GM19395 (cell line): Measurements from ENCODE around the gene SPATA20.
A peak's percentile ranks its signal among the peaks of the same experiment; 100 is the strongest.

Experiments used
- ATAC-seq: cut with Tn5 transposase; IDR thresholded peaks from one replicate; pipeline ENCODE4 v1.9.1; 2021; ENCODE audit warnings: mild to moderate bottlenecking, moderate library complexity; ENCODE audit not compliant: unreplicated experiment

SPATA20 gene

DNA sequence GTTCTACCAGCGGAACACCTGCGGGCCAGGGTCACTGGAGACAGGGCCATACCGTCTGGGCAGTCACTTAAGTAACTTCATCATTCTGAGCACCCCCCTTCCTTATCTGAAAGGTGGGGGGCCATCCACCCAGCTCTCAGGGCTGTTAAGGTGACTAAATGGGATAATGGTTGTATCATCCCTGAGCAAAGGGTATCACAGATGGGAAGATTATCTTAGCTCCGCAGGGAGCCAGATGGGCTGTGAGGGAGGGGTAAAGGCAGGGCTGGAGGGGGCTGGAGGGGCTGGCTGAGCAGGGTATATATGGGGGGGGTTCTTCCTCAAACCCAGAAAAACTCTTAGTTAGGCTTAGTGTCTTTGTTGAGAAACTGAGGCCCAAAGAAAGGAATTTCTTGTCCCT lies 10.7 kb downstream of the SPATA20 start:
- ATAC-seq = no peak

DNA sequence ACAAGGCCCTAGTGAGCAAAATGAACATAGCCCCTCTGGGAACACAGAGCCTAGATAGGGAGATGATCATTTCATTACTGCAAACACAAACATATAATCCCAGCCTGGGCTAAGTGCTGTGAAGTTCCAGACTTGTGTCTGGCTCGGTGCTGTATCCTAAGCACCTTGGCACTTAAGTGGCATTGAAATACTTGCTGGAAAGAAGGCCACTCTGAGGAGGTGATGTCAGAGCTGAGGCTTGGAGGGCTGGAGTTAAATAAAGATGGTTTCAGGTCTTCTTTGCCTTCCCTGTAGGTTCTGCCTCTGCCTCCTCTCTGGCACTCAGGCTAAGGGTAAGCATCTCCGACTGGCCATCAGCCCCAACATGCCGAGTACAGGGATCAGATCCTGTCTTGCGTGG lies 11.1 kb downstream of the SPATA20 start:
- ATAC-seq = no peak

GRCh38 chr17:50558581-50558940 lies 11.6 kb downstream of the SPATA20 start:
- no peak for ATAC-seq

DNA sequence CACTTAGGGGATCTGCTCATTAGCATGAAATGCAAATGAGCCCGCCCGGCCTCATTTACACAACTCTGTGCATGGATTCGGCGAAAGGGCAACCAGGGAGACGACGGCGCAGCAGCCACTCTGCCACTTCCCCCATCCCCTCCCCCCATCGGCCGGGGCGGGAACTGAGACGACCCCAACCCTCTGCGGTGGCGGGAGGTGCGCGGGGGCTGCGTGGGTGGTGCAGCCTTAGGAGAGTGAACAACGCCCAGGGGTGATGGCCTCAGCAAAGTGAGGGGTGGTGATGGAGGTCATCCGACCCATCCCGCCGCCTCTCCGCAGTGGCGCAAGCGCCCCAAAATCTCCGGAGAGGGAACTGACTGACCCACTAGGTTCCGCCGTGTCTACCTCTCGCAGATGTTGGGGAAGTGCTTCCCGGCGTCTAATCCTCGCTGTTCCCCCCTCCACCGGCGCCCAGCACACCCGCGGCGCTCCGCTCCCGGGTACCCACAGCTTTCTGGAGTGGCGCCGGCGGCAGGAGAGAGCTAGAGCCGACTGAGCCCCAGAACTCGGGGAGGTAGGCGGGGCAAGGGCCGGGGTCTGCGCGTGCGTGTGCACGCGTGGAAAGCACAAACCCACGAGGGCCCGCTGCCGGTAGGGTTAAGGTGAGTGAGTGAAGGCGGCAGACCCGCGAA lies 12.1 kb downstream of the SPATA20 start:
- no peak for ATAC-seq

GRCh38 chr17:50559674-50560184 lies 12.8 kb downstream of the SPATA20 start:
- no peak for ATAC-seq

- ATAC-seq = peak; percentile 94
Measured at GRCh38 chr17:50560185-50560824, 13.3 kb downstream of the SPATA20 start, which contains the start of gene CACNA1G. Gene CACNA1G (plus strand): TSS chr17:50560715. CDS start chr17:50561460, 745 bp downstream.

- no peak for ATAC-seq
Measured at GRCh38 chr17:50560931-50561745, 14.2 kb downstream of the SPATA20 start.

DNA sequence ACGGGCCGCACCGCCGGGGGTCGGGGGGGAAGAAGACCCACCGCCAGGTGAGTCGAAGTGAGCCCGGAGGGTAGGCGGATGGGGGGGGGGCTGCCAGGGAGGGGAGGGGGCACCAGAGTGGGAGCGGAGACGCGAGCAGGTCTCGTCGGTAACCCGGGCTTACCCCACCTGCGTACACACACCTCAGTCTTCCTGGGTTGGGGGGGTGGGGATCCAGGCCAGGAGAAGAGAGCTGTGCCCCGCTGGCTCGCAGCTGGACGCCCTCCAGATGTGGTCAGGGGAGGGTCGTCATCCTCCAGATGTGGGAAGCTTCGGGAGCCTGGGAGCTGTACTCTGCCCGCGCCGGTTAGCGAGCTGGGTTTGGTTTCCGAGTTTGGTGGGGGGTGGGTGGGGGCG lies 14.8 kb downstream of the SPATA20 start:
- ATAC-seq = no peak

- no peak for ATAC-seq
Measured at GRCh38 chr17:50562242-50563091, 15.5 kb downstream of the SPATA20 start.

GRCh38 chr17:50563092-50563511 lies 16.1 kb downstream of the SPATA20 start:
- no peak for ATAC-seq

DNA sequence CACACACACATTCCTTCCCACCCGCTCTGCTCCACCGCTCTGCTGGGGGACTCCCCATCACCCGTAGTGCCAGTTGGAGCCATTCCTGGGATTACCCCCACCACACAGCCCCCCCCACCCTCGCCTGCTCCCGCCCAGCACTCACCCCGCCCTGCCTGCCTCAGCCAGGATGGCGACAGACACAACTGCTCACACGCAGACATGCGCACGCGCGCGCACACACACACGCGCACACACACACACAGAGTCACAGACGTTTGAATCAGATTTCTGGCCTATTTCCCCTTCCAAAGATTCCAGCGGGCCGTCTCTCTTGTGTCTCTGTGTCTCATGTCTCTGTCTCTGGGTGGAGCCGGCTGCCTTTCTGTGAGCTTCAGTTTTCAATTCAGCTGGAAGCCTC lies 17.9 kb downstream of the SPATA20 start:
- no peak for ATAC-seq

DNA sequence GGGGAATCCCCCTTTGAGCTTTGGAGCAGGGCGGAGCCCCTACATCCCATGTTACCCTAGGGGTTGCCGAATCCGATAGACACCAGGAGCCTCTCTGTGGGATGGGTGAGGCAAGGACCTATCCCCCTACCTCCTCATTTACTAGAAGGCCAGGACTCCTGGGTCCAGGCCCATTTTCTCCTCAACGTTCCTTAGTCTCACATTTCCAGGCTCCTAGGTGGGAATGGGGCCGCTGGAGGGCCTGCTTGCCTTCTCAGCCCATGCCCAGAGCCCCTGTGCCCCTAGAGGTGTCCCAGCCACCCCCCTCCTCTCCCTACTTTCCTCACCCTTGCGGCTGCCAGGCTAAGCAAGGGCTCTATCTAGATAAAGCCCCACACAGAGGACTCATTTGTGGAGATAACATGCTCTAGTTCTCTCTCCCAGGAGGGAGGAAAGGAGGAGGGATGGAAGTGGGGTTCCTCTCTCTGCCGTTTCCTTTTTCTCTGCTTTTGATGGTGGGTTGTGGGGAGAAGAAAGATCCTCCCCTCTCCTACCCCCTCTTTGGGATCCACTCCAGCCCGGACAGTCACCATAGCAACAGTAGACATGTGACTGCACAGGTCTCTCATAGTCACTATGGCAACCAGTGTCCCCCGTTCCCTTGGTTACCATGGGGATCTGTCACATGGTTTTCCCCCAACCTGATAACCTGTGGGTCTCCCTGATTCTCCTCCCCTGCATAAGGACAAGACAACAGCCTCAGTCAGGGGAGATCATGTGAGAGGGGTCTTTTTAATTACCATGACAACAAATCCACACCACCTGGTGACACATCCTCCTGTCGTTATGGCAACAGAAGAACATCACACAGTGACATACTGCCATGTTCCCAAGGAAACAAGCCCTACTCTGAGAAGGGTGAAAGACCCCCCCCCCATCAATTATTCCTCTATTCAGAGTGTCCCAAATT lies 18.7 kb downstream of the SPATA20 start:
- no peak for ATAC-seq

DNA sequence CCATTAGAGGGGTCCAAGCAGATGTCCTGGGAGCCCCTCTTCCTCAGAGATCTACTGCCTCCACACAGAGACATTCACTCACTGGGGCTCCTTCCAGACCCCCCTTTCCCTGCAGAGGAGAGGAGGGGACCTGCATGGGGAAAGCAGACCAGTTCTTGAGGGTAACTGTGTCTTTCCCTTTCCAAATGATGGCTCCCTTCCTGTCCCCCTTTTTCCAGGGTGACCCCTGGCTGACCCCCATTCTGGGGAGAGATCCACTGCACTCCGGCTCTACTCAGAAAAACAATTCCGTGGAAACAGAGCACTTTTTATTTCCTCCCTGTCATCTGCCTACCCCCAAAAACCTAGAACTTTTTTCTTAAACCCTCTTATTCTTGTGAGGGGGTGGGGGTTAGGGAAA lies 19.9 kb downstream of the SPATA20 start:
- ATAC-seq = no peak

DNA sequence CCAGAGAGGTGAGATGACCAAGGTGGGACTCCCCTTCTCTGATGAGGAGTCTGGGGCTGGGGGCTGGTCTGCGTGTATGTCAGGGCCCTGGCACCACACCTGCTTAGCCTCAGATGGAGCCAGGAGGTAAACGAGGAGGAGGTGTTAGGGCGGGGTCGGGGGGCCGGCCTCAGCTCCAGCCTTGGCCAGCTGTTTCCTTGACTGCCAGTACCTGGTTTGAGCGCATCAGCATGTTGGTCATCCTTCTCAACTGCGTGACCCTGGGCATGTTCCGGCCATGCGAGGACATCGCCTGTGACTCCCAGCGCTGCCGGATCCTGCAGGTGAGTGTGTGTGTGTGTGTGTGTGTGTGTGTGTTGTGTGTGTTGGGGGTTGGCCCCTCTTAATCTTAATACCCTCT lies 21.7 kb downstream of the SPATA20 start:
- no peak for ATAC-seq

DNA sequence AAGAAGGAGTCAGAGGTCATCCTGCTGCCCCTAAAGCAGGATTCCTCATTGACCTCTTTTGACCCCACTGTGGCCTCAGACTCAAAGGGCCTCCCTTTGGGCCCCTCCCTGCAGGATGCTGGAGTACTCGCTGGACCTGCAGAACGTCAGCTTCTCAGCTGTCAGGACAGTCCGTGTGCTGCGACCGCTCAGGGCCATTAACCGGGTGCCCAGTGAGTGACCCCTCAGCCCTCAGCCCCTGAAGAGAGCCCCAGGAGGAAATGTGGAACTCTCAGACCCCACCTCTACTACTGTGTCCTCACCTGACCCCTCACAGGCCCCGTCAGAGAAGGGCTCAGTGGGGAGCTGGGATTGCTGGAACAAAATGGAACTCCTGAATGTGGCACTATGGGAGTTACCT lies 22.6 kb downstream of the SPATA20 start:
- no peak for ATAC-seq

DNA sequence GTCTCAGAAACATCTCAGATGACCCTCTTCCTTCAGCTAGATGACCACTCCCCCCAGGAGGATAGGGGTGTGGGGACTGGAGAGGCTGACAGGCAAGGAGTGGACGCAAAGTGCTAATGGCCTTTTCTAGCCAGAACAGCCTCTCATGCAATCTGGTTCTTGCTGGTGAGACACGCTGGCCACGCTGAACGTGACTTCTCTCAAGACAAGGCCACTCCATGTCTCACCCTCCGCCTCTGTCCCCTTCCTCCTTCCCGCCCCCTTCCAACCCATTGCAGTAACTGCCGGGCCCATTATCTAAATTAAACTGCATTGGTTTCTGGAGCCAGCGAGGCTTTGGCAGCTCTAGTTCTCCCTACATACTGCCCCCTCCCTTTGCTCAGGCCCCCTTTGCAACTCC lies 23.1 kb downstream of the SPATA20 start:
- ATAC-seq = no peak

DNA sequence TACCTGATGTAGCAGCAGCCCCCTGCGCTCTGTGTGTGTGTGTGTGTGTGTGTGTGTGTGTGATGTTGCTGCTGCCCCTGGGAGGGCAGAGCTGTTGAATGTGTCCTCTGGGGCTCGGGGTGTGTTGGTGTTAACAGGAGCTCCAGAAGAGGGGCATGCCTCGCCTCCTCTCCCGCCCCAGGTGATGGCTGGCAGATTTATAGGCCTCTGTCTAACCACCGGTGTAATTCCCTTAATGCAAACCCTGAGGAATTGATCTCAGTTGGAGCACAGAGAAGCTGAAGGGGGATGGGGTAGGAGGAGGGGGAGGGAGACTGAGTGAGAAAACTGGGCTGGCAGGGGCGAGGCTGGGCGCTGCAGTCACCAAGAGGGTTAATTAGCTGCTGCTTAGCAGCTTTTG lies 23.6 kb downstream of the SPATA20 start:
- ATAC-seq = no peak

DNA sequence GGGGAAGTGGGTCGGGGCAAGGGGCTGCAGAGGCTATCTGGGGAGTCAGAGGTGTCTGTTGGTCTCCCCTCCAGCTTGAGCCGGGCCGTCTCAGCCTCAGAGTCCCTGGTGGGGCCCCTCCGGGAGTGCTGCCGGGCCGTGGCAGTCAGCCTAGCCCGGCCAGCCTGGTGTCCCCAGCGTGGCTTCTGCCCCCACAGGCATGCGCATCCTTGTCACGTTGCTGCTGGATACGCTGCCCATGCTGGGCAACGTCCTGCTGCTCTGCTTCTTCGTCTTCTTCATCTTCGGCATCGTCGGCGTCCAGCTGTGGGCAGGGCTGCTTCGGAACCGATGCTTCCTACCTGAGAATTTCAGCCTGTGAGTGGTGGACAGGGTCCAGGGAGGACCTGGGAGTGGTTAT lies 24.7 kb downstream of the SPATA20 start:
- no peak for ATAC-seq

GRCh38 chr17:50572541-50572940 lies 25.6 kb downstream of the SPATA20 start:
- no peak for ATAC-seq
